GM10847 (cell line): ENCODE data around the gene DBN1.

Experiments
- POLR2A ChIP-seq: IDR thresholded peaks from 2 replicates; pipeline ENCODE4 v1.6.1; 2011; ENCODE audit not compliant: insufficient read length; ENCODE audit errors: extremely low read depth

DBN1 gene

DNA sequence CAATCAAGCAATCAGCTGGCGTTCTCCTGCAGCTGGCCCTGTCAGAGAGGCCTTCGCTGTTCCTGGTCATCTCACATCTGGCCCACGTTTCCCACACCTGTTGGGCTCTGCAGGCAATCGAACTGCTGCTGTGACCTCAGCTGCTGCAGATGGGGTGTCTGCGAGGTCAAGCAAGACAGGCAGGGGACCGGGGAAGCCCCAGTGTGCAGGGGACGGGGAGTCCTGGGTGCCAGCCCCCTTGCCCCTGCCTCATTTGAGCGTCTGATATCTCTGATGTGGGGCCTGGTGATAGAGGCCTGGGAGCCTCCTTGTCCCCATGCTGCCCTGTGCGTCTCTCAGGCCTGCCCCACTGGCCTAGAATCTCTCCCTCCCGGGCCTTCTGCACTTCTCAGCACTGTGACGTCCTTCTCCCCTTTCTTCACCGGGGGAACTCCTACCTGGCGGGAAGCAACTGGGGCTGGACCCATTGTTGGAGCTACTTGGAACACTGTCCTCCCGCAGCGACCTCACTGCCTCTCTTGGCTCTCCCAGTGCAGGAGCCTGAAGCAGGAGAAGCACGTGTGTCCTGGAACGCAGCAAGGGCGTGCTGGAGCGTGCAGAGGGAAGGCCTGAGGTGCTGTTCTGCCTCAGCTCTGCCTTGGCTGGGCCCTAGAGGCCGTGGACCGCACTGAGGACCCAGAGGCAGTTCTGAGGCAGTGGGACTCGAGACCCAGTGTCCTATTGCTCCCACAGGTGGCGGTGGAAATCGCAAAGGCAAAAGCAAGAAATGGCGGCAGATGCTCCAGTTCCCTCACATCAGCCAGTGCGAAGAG, 43.1 kb downstream of the DBN1 start:
- no peak for TF ChIP-seq POLR2A

GRCh38 chr5:177429248-177430040, 44.0 kb downstream of the DBN1 start:
- TF ChIP-seq POLR2A, result peak; percentile 42

DNA sequence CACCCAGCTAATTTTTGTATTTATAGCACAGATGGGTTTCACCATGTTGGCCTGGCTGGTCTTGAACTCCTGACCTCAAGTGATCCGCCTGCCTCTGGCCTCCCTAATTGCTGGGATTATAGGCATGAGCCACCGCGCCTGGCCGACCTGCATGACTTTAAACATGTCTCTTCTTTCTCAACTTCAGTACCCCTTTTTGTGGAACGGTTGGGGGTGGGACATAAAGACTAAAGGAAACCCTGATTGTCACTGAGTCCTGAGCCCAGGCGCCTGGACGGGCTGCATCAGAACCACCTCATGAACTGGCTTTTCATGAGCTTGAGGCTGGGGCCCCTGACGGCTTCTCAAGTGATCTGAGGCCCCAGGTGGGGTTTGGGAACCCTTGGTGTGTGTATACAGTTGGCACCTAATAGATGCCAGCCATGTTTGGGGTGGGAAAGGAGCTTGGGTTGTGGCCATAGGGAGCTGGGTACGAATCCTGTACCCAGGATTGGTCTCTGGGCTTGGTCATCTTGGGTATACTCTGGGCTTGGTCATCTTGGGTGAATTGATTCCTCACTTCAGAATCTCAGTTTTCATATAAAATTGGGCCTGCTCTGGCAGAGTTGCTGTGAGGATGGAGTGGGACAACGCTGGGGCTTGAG, 44.7 kb downstream of the DBN1 start:
- TF ChIP-seq POLR2A, result no peak

GRCh38 chr5:177427919-177428573, 45.4 kb downstream of the DBN1 start:
- TF ChIP-seq POLR2A, result peak; percentile 13

GRCh38 chr5:177427211-177427822, 46.1 kb downstream of the DBN1 start:
- no peak for TF ChIP-seq POLR2A

- TF ChIP-seq POLR2A, result peak; percentile 56
These were observed 46.7 kb downstream of the DBN1 start, which contains the start of gene GRK6 for GRCh38 chr5:177426566-177427210. Gene GRK6, plus strand, starts transcription at chr5:177426676. Its CDS starts 170 bp downstream, at chr5:177426846.

- peak; percentile 66 for TF ChIP-seq POLR2A
These were observed 47.5 kb downstream of the DBN1 start for GRCh38 chr5:177425801-177426565.

DNA sequence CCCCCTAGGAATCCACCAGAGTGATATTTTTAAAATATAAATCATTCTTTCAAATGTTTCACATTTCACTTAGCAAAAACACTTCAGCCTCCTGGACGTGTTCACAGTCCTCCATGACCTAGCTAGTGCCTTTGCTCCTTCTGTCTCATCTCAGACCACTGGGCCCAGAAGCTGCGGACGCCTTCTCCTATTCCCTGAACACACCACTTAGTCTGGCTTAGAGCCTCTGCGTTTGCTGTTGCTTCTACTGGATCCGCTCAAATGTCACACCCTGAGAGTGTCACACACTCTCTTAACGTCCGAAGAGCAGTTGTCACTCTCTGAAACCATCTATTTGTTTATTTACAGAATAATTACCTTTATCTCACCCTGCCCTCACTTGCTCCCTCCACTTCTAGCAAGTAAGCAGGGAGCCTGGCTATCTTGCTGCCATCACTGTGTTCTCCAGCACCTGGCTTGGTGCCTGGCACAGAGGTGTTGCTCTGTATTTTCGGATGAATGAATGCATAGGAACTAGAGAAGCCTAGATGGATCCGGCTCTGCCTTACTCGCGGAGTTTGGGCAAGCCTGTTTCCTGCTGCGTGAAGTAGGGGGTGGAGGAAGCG, 48.1 kb downstream of the DBN1 start:
- no peak for TF ChIP-seq POLR2A

DNA sequence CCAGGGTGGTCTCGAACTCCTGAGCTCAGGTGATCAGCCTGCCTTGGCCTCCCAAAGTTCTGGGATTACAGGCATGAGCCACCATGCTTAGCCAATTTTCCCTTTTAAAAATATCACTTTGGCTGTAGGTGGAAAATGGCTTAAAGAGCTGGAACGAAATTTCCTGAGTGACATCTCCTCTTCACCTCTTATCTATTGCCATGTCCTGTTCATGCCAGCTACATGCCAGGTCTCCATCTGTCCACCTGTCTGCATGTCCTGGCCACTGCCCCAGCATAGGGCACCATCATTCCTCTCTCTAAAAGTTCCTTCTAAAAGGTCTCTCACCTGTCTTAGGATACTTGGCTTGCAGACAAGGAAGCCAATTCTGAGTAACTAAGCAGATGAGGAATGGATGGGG, 49.8 kb downstream of the DBN1 start:
- TF ChIP-seq POLR2A, result no peak

GRCh38 chr5:177421062-177421798, 52.2 kb downstream of the DBN1 start:
- no peak for TF ChIP-seq POLR2A

DNA sequence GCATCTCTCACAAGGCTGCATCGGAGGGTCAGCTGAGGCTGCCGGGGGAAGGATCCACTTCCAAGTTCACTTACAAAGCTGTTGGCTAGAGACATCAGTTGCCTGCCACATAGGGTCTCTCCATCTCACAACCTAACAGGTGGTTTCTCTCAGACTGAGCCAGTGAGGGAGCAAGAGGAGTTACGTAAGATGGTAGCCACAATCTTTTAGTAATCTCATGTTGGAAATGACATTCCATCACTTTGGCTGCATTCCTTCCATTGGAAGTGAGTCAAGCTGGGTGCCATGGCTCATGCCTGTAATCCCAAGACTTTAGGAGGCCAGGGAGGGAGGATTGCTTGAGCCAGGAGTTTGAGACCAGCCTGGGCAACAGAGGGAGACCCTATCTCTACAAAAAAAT, 54.4 kb downstream of the DBN1 start:
- TF ChIP-seq POLR2A, result no peak

DNA sequence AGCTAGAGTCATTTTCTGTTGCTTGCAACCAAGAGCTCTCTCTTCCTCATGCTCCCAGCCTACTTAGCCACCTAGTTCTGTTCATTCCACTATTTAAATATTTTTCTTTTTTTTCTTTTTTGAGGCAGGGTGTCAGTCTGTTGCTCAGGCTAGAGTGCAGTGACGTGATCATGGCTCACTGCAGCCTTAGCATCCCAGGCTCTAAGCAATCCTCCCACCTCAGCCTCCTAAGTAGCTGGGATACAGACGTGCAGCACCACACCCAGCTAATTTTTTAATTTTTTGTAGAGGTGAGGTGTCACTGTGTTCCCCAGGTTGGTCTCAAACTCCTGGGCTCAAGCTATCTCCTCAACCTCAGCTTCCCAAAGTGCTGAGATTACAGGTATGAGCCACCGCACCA, 59.0 kb downstream of the DBN1 start:
- TF ChIP-seq POLR2A, result no peak
